GM12892 (cell line): Measurements from ENCODE around the gene PMPCA.

Experiments used
- DNase-seq: peaks from one replicate; pipeline ENCODE4 v3.0.0; 2011; ENCODE audit not compliant: insufficient read length
- FAIRE-seq: peaks from 2 replicates; lab custom pipeline; 2011; peaks lifted over from hg19 to GRCh38; lab: Jason Lieb, UNC
- POLR2A ChIP-seq: IDR thresholded peaks from 2 replicates; pipeline ENCODE4 v1.6.1; 2011; ENCODE audit warnings: low read depth, low read length, control low read depth
- POLR2AphosphoS5 ChIP-seq: IDR thresholded peaks from 2 replicates; pipeline ENCODE4 v1.6.1; 2011; ENCODE audit warnings: low read depth, low read length, control low read depth
- TAF1 ChIP-seq: IDR thresholded peaks from 2 replicates; pipeline ENCODE4 v1.6.1; 2011; ENCODE audit warnings: low read depth, mild to moderate bottlenecking, control low read depth, low read length, borderline replicate concordance

PMPCA gene

GRCh38 chr9:136366826-136367225, 43.6 kb upstream of the PMPCA start:
- no peak for TF ChIP-seq POLR2A
- TF ChIP-seq TAF1: no peak
- no peak for TF ChIP-seq POLR2AphosphoS5
- FAIRE-seq (no peak), DNase-seq (no peak)

GRCh38 chr9:136367296-136368145, 42.9 kb upstream of the PMPCA start:
- DNase-seq (no peak), FAIRE-seq (no peak)
- TF ChIP-seq POLR2A: no peak
- no peak for TF ChIP-seq TAF1

GRCh38 chr9:136368190-136368589, 42.3 kb upstream of the PMPCA start:
- TF ChIP-seq POLR2A: no peak
- TF ChIP-seq POLR2AphosphoS5: no peak
- TF ChIP-seq TAF1: no peak
- DNase-seq (no peak), FAIRE-seq (no peak)

DNA sequence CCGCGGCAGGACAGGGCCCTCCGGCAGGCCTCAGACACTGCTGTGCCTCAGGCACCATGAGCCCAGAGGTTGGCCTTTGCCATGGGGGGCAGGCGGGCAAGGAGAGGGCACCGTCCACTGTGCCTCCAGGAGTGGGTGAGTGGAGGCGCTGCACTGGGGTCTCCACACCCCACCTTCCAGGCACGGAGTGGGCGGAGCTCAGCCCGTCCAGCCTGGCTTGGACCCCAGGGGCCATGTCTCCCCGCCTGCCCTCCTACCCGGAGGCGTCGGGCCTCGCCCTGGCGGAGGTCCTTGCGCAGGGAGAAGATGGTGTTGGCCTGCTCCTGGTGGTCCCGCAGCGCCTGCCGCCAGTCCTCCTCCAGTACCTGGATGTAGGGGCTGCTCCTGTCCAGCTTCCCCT, 40.4 kb upstream of the PMPCA start:
- FAIRE-seq (no peak), DNase-seq (no peak)
- TF ChIP-seq POLR2A (no peak), TAF1 (no peak), POLR2AphosphoS5 (no peak)

GRCh38 chr9:136370687-136371532, 39.5 kb upstream of the PMPCA start:
- DNase-seq (no peak), FAIRE-seq (no peak)

DNA sequence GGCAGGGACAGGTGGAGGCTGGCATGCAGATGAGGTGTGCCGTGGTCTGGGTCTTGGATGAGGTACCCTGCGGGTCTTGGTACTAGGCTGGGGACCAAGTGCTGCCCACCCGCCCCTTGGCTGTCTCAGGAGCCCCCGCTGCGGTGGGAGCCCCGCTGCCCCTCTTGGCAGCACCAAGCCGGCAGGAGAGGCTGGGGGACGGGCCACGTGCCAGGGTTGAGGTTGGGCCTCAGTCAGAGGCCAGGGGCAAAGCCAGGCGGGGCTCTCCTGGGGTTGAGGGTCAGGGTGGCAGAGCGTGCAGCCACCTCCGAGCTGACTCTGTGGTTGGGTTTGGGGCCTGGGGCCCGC, 39.0 kb upstream of the PMPCA start:
- no peak for TF ChIP-seq TAF1
- no peak for TF ChIP-seq POLR2AphosphoS5
- no peak for TF ChIP-seq POLR2A
- FAIRE-seq: no peak
- DNase-seq: no peak

More at GRCh38 chr9:136370687-136371532, 39.5 kb upstream of the PMPCA start:
- no peak for TF ChIP-seq POLR2A
- TF ChIP-seq TAF1: no peak
- no peak for TF ChIP-seq POLR2AphosphoS5

DNA sequence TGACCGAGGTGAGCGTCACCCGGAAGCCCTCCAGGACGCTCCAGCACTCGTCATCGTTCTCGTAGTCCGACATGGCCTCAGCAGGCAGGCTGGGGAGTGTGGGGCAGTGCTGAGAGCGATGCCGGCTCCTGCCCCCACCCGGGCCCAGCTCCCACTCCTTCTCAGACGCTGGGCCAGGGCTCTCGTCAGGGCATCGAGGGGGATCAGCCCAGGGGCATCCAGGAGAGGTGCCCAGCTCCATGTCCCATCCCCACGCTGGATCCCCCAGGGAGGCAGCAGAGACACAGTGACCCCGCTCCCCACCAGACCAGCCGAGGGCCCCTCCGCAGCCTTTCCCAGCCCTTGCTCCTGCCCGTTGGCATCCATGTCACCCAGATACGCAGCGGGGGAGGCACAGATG, 38.5 kb upstream of the PMPCA start:
- no peak for FAIRE-seq
- no peak for TF ChIP-seq POLR2AphosphoS5
- no peak for TF ChIP-seq POLR2A
- no peak for TF ChIP-seq TAF1
- DNase-seq: no peak

- no peak for TF ChIP-seq POLR2AphosphoS5
- TF ChIP-seq TAF1: no peak
- no peak for TF ChIP-seq POLR2A
- FAIRE-seq: peak; percentile 5
- DNase-seq: no peak
These were observed 37.7 kb upstream of the PMPCA start for GRCh38 chr9:136372561-136373299.

DNA sequence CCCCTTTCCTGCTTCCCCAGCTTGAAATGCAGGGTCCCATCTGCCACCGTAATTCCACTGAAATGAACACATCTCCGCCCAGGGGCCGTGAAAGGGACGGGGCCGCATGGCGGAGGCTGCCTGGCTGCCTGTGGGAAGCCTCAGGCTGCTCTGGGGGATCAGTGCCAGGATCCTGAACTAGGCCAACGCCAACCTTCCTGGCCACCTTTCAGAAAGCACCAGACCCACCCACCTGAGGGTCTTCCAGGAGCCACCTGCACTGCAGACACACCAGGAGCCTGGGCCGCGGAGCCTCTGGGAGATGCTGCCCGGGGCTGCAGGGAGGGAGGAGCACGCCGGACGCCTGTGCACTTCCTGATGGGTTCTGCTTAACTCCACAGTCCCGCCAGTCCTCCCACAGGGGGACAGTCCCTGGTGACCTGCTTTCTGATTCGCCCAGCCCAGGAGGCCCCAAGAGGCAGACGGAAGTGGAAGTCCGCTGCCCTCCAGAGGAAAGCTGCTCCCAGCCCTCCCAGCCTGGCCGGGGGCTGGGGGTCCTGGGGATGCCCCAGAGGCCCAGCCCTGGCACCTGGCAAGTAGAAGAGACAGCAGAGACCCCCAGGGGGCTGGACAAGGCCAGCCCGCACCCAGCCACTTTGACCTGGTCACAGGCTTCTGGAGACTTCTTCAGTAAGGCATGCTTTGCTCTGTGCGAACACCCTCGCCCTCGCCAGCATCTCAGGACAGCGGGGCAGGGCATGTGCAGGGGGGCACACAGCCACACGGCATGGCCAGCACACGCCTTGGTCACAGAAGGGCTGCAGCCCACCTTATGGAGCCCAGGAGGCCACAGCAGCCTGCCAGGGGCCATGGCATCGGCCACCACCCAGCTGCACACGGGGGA, 36.9 kb upstream of the PMPCA start, which contains the start of gene CARD9:
CARD9 (minus strand) TSS at position 370 of the 883 bp plus-strand sequence. CDS start 1,591 bp downstream, outside the sequence.
- no peak for TF ChIP-seq POLR2AphosphoS5
- TF ChIP-seq TAF1: no peak
- peak; percentile 19; the same call in 1 of the 2 replicates for TF ChIP-seq POLR2A
- DNase-seq (no peak), FAIRE-seq (no peak)

DNA sequence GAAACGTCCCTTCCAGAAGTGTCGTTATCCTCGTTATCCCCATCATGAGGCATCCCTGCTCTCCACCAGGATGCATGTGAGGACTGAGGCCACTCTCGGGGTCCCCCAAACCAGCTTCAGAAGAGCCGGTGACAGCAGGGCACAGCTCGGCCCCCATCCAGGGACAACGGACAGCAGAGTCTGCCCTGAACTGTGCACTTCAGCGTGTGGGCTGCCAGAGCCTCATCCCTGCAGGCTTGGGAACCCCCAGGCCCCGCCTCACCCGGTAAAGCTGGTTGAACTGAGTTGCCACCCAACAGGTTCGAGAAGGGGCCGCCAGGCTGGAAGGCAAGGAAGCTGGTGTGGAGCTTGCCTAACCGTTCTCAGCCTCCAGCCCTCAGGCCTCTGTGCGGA, 36.3 kb upstream of the PMPCA start:
- no peak for FAIRE-seq
- TF ChIP-seq POLR2A (peak; percentile 10; the same call in 1 of the 2 replicates), TAF1 (no peak)
- no peak for DNase-seq
